Loucy (cell line): Measurements from ENCODE around the gene CCDC177.

Experiments used
- EZH2phosphoT487 ChIP-seq: fragments of 200-600 bp; IDR thresholded peaks from 2 replicates; pipeline ENCODE4 v1.6.1; 2018; ENCODE audit warnings: antibody characterized with exemption, mild to moderate bottlenecking, moderate library complexity, borderline replicate concordance
- TF ChIP-seq, protein P1 (sequence below): fragments of 200-600 bp; sonication (generic); conservative IDR thresholded peaks from 2 replicates; pipeline ENCODE4 v1.5.1; 2014; ENCODE audit warnings: mild to moderate bottlenecking, antibody characterized with exemption, low read length

DNA sequence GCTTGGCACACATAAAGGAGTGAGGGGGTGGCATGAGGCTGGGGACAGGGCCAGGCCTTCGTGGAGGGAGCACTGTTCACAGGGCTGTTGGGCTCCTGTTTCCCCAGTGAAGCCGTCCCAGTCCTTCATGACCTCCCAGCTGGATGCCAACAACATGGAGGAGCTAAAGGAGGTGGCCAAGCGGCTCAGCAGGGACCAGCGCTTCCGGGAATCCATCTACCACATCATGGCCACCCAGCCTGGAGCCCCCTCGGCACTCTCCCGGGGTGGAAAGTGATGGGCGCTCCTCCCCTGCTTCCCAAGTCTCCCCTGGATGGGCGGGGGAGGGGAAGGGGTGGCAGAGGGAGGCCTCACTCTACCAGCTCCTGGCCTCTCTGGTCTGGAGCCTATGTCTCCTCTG lies 46.5 kb downstream of the CCDC177 start:
- TF ChIP-seq, protein P1, sequence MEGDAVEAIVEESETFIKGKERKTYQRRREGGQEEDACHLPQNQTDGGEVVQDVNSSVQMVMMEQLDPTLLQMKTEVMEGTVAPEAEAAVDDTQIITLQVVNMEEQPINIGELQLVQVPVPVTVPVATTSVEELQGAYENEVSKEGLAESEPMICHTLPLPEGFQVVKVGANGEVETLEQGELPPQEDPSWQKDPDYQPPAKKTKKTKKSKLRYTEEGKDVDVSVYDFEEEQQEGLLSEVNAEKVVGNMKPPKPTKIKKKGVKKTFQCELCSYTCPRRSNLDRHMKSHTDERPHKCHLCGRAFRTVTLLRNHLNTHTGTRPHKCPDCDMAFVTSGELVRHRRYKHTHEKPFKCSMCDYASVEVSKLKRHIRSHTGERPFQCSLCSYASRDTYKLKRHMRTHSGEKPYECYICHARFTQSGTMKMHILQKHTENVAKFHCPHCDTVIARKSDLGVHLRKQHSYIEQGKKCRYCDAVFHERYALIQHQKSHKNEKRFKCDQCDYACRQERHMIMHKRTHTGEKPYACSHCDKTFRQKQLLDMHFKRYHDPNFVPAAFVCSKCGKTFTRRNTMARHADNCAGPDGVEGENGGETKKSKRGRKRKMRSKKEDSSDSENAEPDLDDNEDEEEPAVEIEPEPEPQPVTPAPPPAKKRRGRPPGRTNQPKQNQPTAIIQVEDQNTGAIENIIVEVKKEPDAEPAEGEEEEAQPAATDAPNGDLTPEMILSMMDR = no peak
- TF ChIP-seq EZH2phosphoT487 = no peak
